MM.1S (cell line): ENCODE data around the gene ABCC9.

Experiments used
- DNase-seq: peaks from one replicate; pipeline ENCODE4 v3.0.0-alpha.2; 2015
- H2AFZ ChIP-seq: fragments of 300-600 bp; sonication (generic); 2 replicates; pipeline ENCODE4 v1.6.0; 2016; ENCODE audit warnings: antibody characterized with exemption, low read length
- H3F3A ChIP-seq: fragments of 300-600 bp; sonication (generic); 2 replicates; pipeline ENCODE4 v1.6.1; 2016; ENCODE audit warnings: mild to moderate bottlenecking, antibody characterized with exemption, low read length, moderate library complexity, mixed read lengths; ENCODE audit not compliant: insufficient read depth
- H3K27ac ChIP-seq: fragments of 300-600 bp; sonication (generic); 2 replicates; pipeline ENCODE4 v1.5.1; 2016; ENCODE audit warnings: mild to moderate bottlenecking, low read length
- H3K27me3 ChIP-seq: fragments of 300-600 bp; sonication (generic); replicated peaks from 2 replicates; pipeline ENCODE4 v1.6.0; 2016; ENCODE audit warnings: low read length; ENCODE audit not compliant: insufficient read depth
- H3K36me3 ChIP-seq: fragments of 300-600 bp; sonication (generic); replicated peaks from 2 replicates; pipeline ENCODE4 v1.6.1; 2016; ENCODE audit warnings: mild to moderate bottlenecking, low read length, mixed read lengths; ENCODE audit not compliant: insufficient read depth
- H3K4me1 ChIP-seq: fragments of 300-600 bp; sonication (generic); 2 replicates; pipeline ENCODE4 v1.6.1; 2016; ENCODE audit warnings: low read length, mixed read lengths
- H3K4me2 ChIP-seq: fragments of 300-600 bp; sonication (generic); 2 replicates; pipeline ENCODE4 v1.6.0; 2016; ENCODE audit warnings: low read depth, low read length
- H3K4me3 ChIP-seq: fragments of 300-600 bp; sonication (generic); 2 replicates; pipeline ENCODE4 v1.5.1; 2016; ENCODE audit warnings: low read length, mixed read lengths
- H3K79me2 ChIP-seq: fragments of 300-600 bp; sonication (generic); 2 replicates; pipeline ENCODE4 v1.6.1; 2016; ENCODE audit warnings: mixed run types, low read length, mixed read lengths
- H3K9ac ChIP-seq: fragments of 300-600 bp; sonication (generic); 2 replicates; pipeline ENCODE4 v1.6.1; 2016; ENCODE audit warnings: low read length, mixed read lengths
- H3K9me2 ChIP-seq: fragments of 300-600 bp; sonication (generic); replicated peaks from 2 replicates; pipeline ENCODE4 v1.6.1; 2016; ENCODE audit warnings: mild to moderate bottlenecking, low read length, mixed read lengths; ENCODE audit not compliant: insufficient read depth
- H3K9me3 ChIP-seq: fragments of 300-600 bp; sonication (generic); replicated peaks from 2 replicates; pipeline ENCODE4 v1.6.1; 2016; ENCODE audit warnings: mild to moderate bottlenecking, low read length, mixed read lengths; ENCODE audit not compliant: insufficient read depth
- H4K20me1 ChIP-seq: fragments of 300-600 bp; sonication (generic); 2 replicates; pipeline ENCODE4 v1.6.1; 2016; ENCODE audit warnings: mild to moderate bottlenecking, low read length, moderate library complexity, mixed read lengths; ENCODE audit not compliant: insufficient read depth
- CTCF ChIP-seq: fragments of 300-600 bp; sonication (generic); IDR thresholded peaks from 2 replicates; pipeline ENCODE4 v1.5.1; 2016; ENCODE audit warnings: antibody characterized with exemption, low read length, mixed read lengths
- EZH2 ChIP-seq: fragments of 300-600 bp; sonication (generic); optimal IDR thresholded peaks from 2 replicates; pipeline ENCODE3; 2017; ENCODE audit warnings: low read depth, mild to moderate bottlenecking, antibody characterized with exemption, low read length, mixed read lengths
- EZH2phosphoT487 ChIP-seq: fragments of 300-600 bp; sonication (generic); IDR thresholded peaks from 2 replicates; pipeline ENCODE4 v1.6.1; 2018; ENCODE audit warnings: antibody characterized with exemption, low read length

ABCC9 gene

GRCh38 chr12:21983095-21983494 lies 41.9 kb upstream of the ABCC9 start:
- Histone ChIP-seq H3K27me3 (no peaks in the 10 kb centered on the region), H3K4me3 (no peak overlapping the region), H3K4me2 (no peak overlapping the region), H4K20me1 (no peaks in the 10 kb centered on the region), H2AFZ (no peak overlapping the region), H3K79me2 (no peaks in the 10 kb centered on the region), H3F3A (no peaks in the 10 kb centered on the region), H3K9ac (no peak overlapping the region), H3K9me3 (no peaks in the 10 kb centered on the region), H3K36me3 (no peaks in the 10 kb centered on the region), H3K9me2 (no peaks in the 10 kb centered on the region), H3K27ac (no peak overlapping the region), H3K4me1 (no peaks in the 10 kb centered on the region)
- TF ChIP-seq EZH2phosphoT487 (no peak), EZH2 (no peak), CTCF (no peak)
- no peak for DNase-seq

DNA sequence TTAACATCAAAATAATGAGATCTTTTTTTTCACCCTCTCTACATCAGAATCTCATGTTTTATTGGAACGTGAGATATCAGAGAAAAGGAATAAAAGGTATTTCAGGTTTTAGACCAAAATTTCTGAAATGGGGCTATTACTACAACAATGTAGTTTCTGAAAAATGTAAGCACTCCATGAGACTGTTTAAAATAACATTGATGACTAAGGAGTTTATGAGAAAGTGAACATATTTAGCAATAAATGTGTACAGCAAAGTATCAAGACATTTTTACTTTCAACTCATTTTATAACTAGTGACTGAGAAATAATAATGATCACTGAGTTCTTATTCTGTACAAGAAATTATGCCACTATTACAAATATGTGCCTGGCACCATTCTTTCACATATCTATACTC lies 39.3 kb upstream of the ABCC9 start:
- Histone ChIP-seq H3K79me2 (no peaks in the 10 kb centered on the region), H3K4me1 (no peaks in the 10 kb centered on the region), H3K27ac (no peak overlapping the region), H3K4me2 (no peak overlapping the region), H3K9me3 (no peaks in the 10 kb centered on the region), H2AFZ (no peak overlapping the region), H3F3A (no peaks in the 10 kb centered on the region), H3K36me3 (no peaks in the 10 kb centered on the region), H3K9ac (no peak overlapping the region), H3K4me3 (no peak overlapping the region), H3K27me3 (no peaks in the 10 kb centered on the region), H3K9me2 (no peaks in the 10 kb centered on the region), H4K20me1 (no peaks in the 10 kb centered on the region)
- no peak for DNase-seq
- TF ChIP-seq CTCF (no peak), EZH2phosphoT487 (no peak), EZH2 (no peak)

DNA sequence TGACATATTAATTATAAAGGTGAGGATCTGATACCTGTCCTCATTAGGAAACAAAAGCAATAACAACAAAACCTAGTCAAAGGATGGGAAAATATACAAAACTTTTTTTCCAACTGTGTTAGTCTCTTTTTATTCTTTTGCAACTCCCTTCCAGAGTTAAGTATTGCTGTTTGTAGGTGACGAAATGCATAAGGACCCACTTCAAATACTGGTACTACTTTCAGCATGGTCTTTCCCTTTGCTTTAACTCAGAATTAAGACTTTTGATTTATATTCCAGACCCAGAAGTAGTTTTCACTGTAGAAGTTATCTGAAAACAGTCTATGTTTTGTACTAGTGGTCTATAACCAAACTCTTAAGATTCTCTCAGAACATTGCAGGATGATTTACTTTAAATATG lies 34.1 kb upstream of the ABCC9 start:
- H3K27ac ChIP-seq: no peak overlapping the region
- no peak overlapping the region for H3K4me2 ChIP-seq
- no peaks in the 10 kb centered on the region for H3K4me1 ChIP-seq
- no peak for DNase-seq
- no peaks in the 10 kb centered on the region for H4K20me1 ChIP-seq
- H3K9me2 ChIP-seq: no peaks in the 10 kb centered on the region
- H2AFZ ChIP-seq: no peak overlapping the region
- H3K9me3 ChIP-seq: no peaks in the 10 kb centered on the region
- no peak overlapping the region for H3K4me3 ChIP-seq
- no peaks in the 10 kb centered on the region for H3K36me3 ChIP-seq
- no peak overlapping the region for H3K9ac ChIP-seq
- no peaks in the 10 kb centered on the region for H3K27me3 ChIP-seq
- TF ChIP-seq CTCF (no peak), EZH2 (no peak), EZH2phosphoT487 (no peak)
- H3F3A ChIP-seq: no peaks in the 10 kb centered on the region
- H3K79me2 ChIP-seq: no peaks in the 10 kb centered on the region

DNA sequence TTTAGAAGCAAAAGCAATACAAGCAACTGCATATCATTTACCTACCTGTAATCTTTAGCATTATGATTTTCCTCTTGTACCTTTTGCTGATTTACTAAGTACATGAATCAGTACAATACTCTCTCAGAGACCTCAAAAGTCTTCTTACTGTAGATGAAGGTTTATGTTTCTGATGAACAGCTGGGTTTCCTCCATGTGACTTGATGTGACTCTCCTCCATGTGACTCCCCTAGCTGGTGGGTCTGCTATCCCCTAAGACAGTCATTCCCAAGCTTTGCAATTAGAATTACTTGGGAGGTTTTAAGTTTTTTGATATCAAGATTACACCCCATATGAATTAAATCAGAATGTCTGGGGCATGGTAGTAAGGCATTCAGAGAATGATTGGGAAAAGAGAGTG lies 32.0 kb upstream of the ABCC9 start:
- no peaks in the 10 kb centered on the region for H4K20me1 ChIP-seq
- H3K27ac ChIP-seq: no peak overlapping the region
- H3K9me3 ChIP-seq: no peaks in the 10 kb centered on the region
- no peaks in the 10 kb centered on the region for H3K79me2 ChIP-seq
- no peak overlapping the region for H3K9ac ChIP-seq
- no peaks in the 10 kb centered on the region for H3K4me1 ChIP-seq
- no peak for DNase-seq
- H3K36me3 ChIP-seq: no peaks in the 10 kb centered on the region
- no peaks in the 10 kb centered on the region for H3K27me3 ChIP-seq
- H3K4me3 ChIP-seq: no peak overlapping the region
- TF ChIP-seq EZH2phosphoT487 (no peak), CTCF (no peak), EZH2 (no peak)
- no peaks in the 10 kb centered on the region for H3F3A ChIP-seq
- no peak overlapping the region for H3K4me2 ChIP-seq
- H3K9me2 ChIP-seq: no peaks in the 10 kb centered on the region
- H2AFZ ChIP-seq: no peak overlapping the region
